ENCODE measurements around the gene MUC16.

The MUC16 gene

DNA sequence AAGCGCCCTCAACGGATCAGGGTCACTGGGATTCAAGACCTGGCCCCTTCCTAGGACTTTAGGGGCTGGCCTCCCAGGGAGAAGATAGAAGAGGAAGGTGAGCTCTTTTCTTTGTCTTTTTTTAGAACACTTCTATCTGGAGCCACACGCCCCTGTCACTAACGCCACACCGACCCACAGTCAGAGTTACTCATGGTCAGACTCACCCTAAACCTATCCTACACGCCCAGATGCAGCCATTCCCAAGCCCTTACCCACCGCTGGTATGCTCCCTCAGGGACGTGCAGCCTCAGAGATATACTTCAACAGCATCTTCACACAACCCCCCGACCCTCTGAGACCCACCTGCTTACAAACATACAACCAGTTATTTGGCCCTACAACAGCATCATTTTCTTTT lies 29.9 kb upstream of the MUC16 start:
- no peaks in the 10 kb centered on the region for H3K27me3 ChIP-seq (ENCODE audit: control insufficient read depth, insufficient read depth, low read length)
- no peak overlapping the region for H3K4me3 ChIP-seq (ENCODE audit: low read length)
- H3K36me3 ChIP-seq (ENCODE audit: control insufficient read depth, insufficient read depth, low read length) = no peaks in the 10 kb centered on the region
- no peaks in the 10 kb centered on the region for H3K4me1 ChIP-seq (ENCODE audit: control insufficient read depth, insufficient read depth, low read length)
- H3K27ac ChIP-seq (ENCODE audit: low read depth, low read length) = no peak overlapping the region
- no peak overlapping the region for H3K9ac ChIP-seq (ENCODE audit: low read length)

DNA sequence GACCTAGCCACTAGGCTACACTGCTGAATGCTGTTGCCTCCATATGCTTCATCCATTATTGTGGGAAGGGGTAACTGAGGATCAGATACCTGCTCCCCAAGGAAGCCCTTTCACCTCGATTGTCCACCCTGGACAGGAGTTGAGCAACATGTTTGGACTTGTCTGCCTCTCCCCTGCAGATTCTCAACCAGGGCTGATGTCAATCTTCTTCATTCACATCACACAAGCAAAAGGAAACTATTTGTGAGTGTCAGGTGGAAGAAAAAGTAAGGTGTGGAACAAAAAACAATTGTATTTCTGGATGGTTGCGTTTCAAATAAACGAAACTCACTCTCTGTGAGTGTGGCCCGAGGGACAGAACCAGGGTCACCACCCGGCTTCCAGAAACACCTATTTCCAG lies 29.5 kb upstream of the MUC16 start:
- Histone ChIP-seq H3K27me3 (ENCODE audit: control insufficient read depth, insufficient read depth, low read length) (no peaks in the 10 kb centered on the region), H3K36me3 (ENCODE audit: control insufficient read depth, insufficient read depth, low read length) (no peaks in the 10 kb centered on the region), H3K4me1 (ENCODE audit: control insufficient read depth, insufficient read depth, low read length) (no peaks in the 10 kb centered on the region), H3K9ac (ENCODE audit: low read length) (no peak overlapping the region), H3K4me3 (ENCODE audit: low read length) (no peak overlapping the region), H3K27ac (ENCODE audit: low read depth, low read length) (no peak overlapping the region)

GRCh38 chr19:9037400-9038062 lies 27.3 kb upstream of the MUC16 start:
- no peaks in the 10 kb centered on the region for H3K36me3 ChIP-seq (ENCODE audit: control insufficient read depth, insufficient read depth, low read length)
- no peaks in the 10 kb centered on the region for H3K27me3 ChIP-seq (ENCODE audit: control insufficient read depth, insufficient read depth, low read length)
- H3K4me1 ChIP-seq (ENCODE audit: control insufficient read depth, insufficient read depth, low read length) = no peaks in the 10 kb centered on the region
- no peak overlapping the region for H3K4me3 ChIP-seq (ENCODE audit: low read length)
- H3K9ac ChIP-seq (ENCODE audit: low read length) = no peak overlapping the region
- H3K27ac ChIP-seq (ENCODE audit: low read depth, low read length) = no peak overlapping the region

- no peak overlapping the region for H3K9ac ChIP-seq (ENCODE audit: low read length)
- no peak overlapping the region for H3K4me3 ChIP-seq (ENCODE audit: low read length)
- no peaks in the 10 kb centered on the region for H3K4me1 ChIP-seq (ENCODE audit: control insufficient read depth, insufficient read depth, low read length)
- H3K27ac ChIP-seq (ENCODE audit: low read depth, low read length) = no peak overlapping the region
- H3K27me3 ChIP-seq (ENCODE audit: control insufficient read depth, insufficient read depth, low read length) = no peaks in the 10 kb centered on the region
- H3K36me3 ChIP-seq (ENCODE audit: control insufficient read depth, insufficient read depth, low read length) = no peaks in the 10 kb centered on the region
These were observed 22.0 kb upstream of the MUC16 start for GRCh38 chr19:9032136-9032631.

DNA sequence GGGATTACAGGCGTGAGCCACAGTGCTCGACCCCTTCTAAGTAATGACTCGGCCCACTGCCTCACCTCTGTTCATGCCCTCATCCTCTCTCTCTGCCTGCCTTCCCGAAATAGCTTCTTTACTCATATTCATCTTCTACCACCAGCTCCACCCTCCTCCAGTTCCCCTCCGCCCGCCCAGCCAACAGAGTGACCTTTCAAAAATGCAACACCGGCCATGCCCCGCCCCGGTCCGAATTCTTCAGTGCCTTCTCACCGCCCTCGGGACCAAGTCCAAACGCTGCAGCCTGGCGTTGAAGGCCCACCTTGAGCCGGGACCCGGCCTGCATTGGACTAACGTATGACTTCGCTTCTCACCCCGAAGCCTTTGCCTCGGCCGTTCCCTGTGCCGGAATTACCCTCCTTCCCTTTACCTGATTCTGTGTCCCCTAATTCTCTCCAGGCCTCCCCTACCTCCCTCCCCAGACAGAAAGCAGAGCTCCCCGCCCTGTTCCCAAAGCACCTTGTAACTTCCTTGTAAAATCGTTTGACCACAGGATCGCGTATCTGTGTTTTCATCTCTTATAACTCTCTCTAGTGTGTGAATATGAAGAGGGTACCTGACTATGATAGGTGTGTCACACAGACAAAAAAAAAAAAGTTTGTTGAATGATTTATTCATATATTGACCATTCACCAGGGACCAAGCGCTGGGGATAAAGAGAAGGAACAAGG lies 8.1 kb upstream of the MUC16 start:
- H3K36me3 ChIP-seq (ENCODE audit: control insufficient read depth, insufficient read depth, low read length) = no peaks in the 10 kb centered on the region
- H3K4me1 ChIP-seq (ENCODE audit: control insufficient read depth, insufficient read depth, low read length) = no peaks in the 10 kb centered on the region
- no peak overlapping the region for H3K9ac ChIP-seq (ENCODE audit: low read length)
- H3K4me3 ChIP-seq (ENCODE audit: low read length) = no peak overlapping the region
- no peaks in the 10 kb centered on the region for H3K27me3 ChIP-seq (ENCODE audit: control insufficient read depth, insufficient read depth, low read length)
- H3K27ac ChIP-seq (ENCODE audit: low read depth, low read length) = no peak overlapping the region

DNA sequence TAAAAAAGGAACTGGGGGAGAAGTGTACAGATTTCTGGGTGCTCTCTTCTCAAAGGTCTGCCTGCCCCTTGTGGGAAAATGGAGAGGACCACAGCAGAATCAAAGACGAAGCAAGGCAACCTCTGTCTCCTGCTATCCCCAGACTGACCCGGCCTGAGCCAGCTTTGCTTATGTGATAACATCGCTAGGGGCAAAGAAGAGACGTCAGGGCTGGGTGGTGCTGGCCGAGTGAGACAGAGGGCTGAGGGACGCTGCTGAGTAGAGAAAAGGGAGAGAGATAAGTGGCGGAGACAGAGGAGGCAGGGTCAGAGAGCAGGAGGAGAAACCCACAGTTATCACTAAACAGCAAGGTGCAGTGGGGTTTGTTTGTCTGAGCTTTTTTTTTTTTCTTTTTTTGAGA lies 4.6 kb upstream of the MUC16 start:
- no peak overlapping the region for H3K4me3 ChIP-seq (ENCODE audit: low read length)
- H3K9ac ChIP-seq (ENCODE audit: low read length) = no peak overlapping the region
- H3K27me3 ChIP-seq (ENCODE audit: control insufficient read depth, insufficient read depth, low read length) = no peaks in the 10 kb centered on the region
- no peak overlapping the region for H3K27ac ChIP-seq (ENCODE audit: low read depth, low read length)
- H3K4me1 ChIP-seq (ENCODE audit: control insufficient read depth, insufficient read depth, low read length) = no peaks in the 10 kb centered on the region
- no peaks in the 10 kb centered on the region for H3K36me3 ChIP-seq (ENCODE audit: control insufficient read depth, insufficient read depth, low read length)

DNA sequence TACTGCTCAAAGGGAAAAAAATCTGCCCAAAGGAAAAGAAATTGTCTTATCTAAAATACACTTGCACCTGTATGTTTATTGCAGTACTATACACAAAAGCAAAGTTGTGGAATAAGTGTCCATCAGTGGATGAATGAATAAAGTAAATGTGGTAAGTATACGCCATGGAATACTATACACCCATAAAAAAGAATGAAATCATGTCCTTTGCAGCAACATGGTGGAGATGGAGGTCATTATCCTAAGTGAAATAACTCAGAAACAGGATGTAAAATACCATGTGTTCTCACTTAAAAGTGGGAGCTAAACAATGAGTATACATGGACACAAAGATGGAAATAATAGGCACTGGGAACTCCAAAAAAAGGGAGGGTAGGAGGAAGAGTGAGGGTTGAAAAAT lies 3.8 kb upstream of the MUC16 start:
- no peaks in the 10 kb centered on the region for H3K27me3 ChIP-seq (ENCODE audit: control insufficient read depth, insufficient read depth, low read length)

GRCh38 chr19:9011875-9012274 lies 1.7 kb upstream of the MUC16 start:
- Histone ChIP-seq H3K36me3 (ENCODE audit: control insufficient read depth, insufficient read depth, low read length) (no peaks in the 10 kb centered on the region), H3K27ac (ENCODE audit: low read depth, low read length) (no peak overlapping the region), H3K9ac (ENCODE audit: low read length) (no peak overlapping the region), H3K4me3 (ENCODE audit: low read length) (no peak overlapping the region), H3K4me1 (ENCODE audit: control insufficient read depth, insufficient read depth, low read length) (no peaks in the 10 kb centered on the region), H3K27me3 (ENCODE audit: control insufficient read depth, insufficient read depth, low read length) (no peaks in the 10 kb centered on the region)

More for the DNA sequence above, 3.8 kb upstream of the MUC16 start:
- Histone ChIP-seq H3K4me3 (ENCODE audit: low read length) (no peak overlapping the region), H3K36me3 (ENCODE audit: control insufficient read depth, insufficient read depth, low read length) (no peaks in the 10 kb centered on the region), H3K4me1 (ENCODE audit: control insufficient read depth, insufficient read depth, low read length) (no peaks in the 10 kb centered on the region), H3K27ac (ENCODE audit: low read depth, low read length) (no peak overlapping the region), H3K9ac (ENCODE audit: low read length) (no peak overlapping the region)

DNA sequence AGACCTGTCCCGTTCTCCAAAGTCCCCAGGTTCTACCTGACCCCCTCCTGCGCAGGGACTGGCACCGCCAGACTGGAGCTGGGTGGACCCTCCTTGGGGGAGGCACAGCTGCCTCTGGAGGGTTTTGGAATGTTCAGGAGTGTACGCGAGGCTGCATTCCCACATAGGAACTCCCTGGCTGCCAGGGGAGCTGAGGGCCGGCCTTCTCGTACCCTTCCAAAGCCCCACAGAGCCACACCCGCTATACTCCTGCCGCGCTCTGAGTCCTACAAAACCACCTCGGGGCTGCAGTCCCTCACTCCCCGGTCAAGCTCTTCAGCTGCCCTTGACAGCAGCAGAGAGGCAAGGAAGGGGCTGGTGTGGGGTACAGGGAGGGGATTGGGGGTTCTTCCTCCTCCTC lies 484 bp upstream of the MUC16 start:
- Histone ChIP-seq H3K4me1 (ENCODE audit: control insufficient read depth, insufficient read depth, low read length) (no peaks in the 10 kb centered on the region), H3K27ac (ENCODE audit: low read depth, low read length) (no peak overlapping the region), H3K4me3 (ENCODE audit: low read length) (no peak overlapping the region), H3K27me3 (ENCODE audit: control insufficient read depth, insufficient read depth, low read length) (no peaks in the 10 kb centered on the region), H3K36me3 (ENCODE audit: control insufficient read depth, insufficient read depth, low read length) (no peaks in the 10 kb centered on the region), H3K9ac (ENCODE audit: low read length) (no peak overlapping the region)

- H3K4me3 ChIP-seq (ENCODE audit: low read length) = no peak overlapping the region
- H3K9ac ChIP-seq (ENCODE audit: low read length) = no peak overlapping the region
- no peak overlapping the region for H3K27ac ChIP-seq (ENCODE audit: low read depth, low read length)
- no peaks in the 10 kb centered on the region for H3K4me1 ChIP-seq (ENCODE audit: control insufficient read depth, insufficient read depth, low read length)
- no peaks in the 10 kb centered on the region for H3K27me3 ChIP-seq (ENCODE audit: control insufficient read depth, insufficient read depth, low read length)
- no peaks in the 10 kb centered on the region for H3K36me3 ChIP-seq (ENCODE audit: control insufficient read depth, insufficient read depth, low read length)
These were observed 778 bp downstream of the MUC16 start for GRCh38 chr19:9009431-9009830.

DNA sequence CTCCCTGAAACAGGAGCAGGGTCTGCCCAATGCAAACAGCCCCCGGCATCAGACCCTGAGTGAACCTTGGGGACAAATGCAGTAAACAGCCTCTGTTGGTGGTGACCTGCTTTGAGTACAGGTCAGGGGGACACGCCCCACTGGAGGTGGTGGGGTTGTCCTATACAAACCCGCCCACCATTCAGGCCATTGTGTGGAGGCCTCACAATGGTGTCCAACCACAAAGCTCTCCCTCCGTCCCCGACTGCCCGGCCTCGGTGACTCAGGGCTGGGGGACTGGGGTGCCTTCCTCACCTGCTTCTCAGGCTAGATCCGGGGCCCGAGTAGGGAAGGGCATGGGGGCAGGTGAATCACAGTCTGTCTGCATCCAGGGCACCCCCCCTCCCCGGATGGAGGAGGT lies 1.5 kb downstream of the MUC16 start:
- Histone ChIP-seq H3K9ac (ENCODE audit: low read length) (no peak overlapping the region), H3K27me3 (ENCODE audit: control insufficient read depth, insufficient read depth, low read length) (no peaks in the 10 kb centered on the region), H3K36me3 (ENCODE audit: control insufficient read depth, insufficient read depth, low read length) (no peaks in the 10 kb centered on the region), H3K4me1 (ENCODE audit: control insufficient read depth, insufficient read depth, low read length) (no peaks in the 10 kb centered on the region), H3K4me3 (ENCODE audit: low read length) (no peak overlapping the region), H3K27ac (ENCODE audit: low read depth, low read length) (no peak overlapping the region)

DNA sequence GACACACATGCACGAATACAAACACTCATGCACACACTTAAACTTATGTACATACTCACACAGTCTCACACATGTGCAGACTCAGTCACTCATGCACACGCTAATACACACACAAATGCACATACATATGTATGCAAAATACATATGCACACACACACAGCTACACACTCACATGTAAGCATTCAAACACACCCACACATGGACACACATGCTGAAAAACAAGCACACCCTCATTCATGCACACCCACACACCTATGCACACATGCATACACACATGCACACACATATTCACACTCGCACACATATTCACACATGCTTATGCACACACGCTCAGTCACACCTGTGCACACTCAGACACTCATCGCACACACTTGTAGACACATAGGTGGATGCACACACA lies 9.3 kb downstream of the MUC16 start:
- Histone ChIP-seq H3K36me3 (ENCODE audit: control insufficient read depth, insufficient read depth, low read length) (no peaks in the 10 kb centered on the region), H3K27ac (ENCODE audit: low read depth, low read length) (no peak overlapping the region), H3K4me1 (ENCODE audit: control insufficient read depth, insufficient read depth, low read length) (no peaks in the 10 kb centered on the region), H3K9ac (ENCODE audit: low read length) (no peak overlapping the region), H3K4me3 (ENCODE audit: low read length) (no peak overlapping the region), H3K27me3 (ENCODE audit: control insufficient read depth, insufficient read depth, low read length) (no peaks in the 10 kb centered on the region)

GRCh38 chr19:8988204-8988603 lies 22.0 kb downstream of the MUC16 start:
- Histone ChIP-seq H3K36me3 (ENCODE audit: control insufficient read depth, insufficient read depth, low read length) (no peaks in the 10 kb centered on the region), H3K9ac (ENCODE audit: low read length) (no peak overlapping the region), H3K27ac (ENCODE audit: low read depth, low read length) (no peak overlapping the region), H3K4me1 (ENCODE audit: control insufficient read depth, insufficient read depth, low read length) (no peaks in the 10 kb centered on the region), H3K27me3 (ENCODE audit: control insufficient read depth, insufficient read depth, low read length) (no peaks in the 10 kb centered on the region), H3K4me3 (ENCODE audit: low read length) (no peak overlapping the region)
